SHP77 (cell line): ENCODE measurements around the gene ADIPOR2.

Experiments
- DNase-seq, 2 experiments: peaks; one replicate each; lab custom pipeline; 2025; lab: John Stamatoyannopoulos, UW

ADIPOR2 gene

DNA sequence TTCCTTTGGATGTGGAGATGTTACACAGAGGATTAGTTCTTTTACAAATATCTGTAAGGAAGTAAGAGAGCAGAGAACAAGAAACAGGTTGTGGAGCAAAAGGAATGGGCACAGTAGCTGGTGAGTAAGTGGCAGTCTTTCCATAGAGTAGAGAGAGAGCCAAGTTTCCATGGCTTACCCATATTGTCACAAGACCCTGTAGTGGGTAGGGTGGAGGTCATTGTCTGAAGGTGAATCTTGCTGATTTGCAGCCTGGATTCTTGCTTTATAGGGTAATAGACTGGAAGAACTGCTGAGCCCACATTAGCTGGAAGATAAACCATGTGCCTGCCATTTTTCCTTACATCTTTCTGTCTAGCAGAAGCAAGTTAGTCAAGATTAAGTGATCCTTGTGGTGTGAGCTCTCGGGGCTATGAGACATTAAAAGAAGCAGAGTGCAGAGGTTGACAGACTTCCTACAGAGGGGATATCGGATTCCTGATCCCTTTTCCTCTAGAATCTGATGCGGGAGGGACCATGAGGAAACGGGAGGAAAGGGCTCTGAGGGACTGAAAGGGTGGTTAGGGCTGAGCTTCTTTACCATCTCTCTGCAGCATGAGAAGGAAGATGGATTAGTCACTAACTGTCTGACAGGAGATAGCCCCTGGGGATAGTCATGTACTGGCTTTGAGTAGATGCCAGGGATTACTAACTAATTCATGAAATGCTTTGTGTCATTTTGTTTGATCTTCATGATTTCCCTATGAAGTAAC is 85.5 kb downstream of the ADIPOR2 start:
- DNase-seq, result no peak

GRCh38 chr12:1777798-1778197 is 86.9 kb downstream of the ADIPOR2 start:
- no peak for DNase-seq

- DNase-seq, result no peak
Observed at GRCh38 chr12:1778911-1779310, 88.0 kb downstream of the ADIPOR2 start.

DNA sequence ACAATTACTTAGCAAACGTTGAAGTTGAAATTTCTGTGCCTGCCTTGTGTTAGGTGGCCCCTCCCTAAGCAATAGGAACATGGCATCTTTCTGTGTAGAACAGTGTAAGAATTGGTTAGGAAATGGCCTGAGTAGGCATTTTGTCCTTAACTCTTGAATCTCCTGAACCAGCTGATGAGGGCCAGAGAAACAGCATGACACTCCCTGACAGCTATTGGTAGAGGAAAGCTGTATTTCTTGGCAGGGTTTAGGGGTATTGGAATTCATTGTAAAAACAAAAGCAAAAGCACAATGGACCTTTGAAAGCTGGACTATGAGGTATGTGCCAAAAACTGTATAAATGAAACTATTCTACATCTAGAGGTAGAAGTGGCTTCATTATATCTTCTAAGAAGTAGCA is 88.9 kb downstream of the ADIPOR2 start:
- no peak for DNase-seq

DNA sequence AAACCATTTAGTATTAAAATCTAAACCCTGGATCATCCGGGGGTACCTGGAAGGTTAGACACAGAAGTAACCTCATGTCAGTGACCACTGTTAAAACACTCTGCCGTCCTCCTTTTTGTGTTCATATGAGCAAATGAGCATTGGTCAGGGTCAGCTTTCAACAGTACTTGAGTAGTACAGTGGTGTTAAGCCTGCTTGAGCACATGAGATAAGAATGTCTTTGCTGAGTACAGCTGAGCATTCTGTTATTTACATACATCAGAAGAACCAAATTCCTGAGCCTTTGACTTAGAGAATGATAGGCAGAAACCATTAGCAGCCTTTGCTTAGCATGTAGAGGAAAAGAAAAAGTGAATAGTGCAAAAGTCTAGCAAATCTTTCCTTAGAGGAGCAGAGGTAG is 90.9 kb downstream of the ADIPOR2 start:
- DNase-seq, result no peak

DNA sequence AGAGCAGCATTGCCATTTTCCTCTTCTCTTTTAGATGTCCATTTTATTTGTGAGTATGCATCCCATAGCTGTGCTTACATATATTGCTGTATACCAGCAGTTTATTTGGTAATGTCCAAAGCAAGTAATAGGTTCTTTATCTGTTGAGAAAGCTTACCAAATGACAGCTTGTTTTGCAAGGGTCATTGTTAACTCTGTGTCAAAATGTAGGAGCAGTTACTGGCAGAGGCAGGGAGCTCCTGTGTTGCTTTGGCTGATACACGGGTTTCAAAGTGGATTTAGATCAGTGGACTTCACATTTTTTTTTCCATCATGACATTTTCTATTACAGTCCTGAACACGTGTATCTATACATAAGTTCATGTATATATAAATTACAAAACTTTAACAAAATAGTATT is 91.3 kb downstream of the ADIPOR2 start:
- DNase-seq, result no peak

GRCh38 chr12:1787714-1788113 is 96.8 kb downstream of the ADIPOR2 start:
- DNase-seq, result no peak

GRCh38 chr12:1790444-1790843 is 99.6 kb downstream of the ADIPOR2 start:
- DNase-seq, result no peak

DNA sequence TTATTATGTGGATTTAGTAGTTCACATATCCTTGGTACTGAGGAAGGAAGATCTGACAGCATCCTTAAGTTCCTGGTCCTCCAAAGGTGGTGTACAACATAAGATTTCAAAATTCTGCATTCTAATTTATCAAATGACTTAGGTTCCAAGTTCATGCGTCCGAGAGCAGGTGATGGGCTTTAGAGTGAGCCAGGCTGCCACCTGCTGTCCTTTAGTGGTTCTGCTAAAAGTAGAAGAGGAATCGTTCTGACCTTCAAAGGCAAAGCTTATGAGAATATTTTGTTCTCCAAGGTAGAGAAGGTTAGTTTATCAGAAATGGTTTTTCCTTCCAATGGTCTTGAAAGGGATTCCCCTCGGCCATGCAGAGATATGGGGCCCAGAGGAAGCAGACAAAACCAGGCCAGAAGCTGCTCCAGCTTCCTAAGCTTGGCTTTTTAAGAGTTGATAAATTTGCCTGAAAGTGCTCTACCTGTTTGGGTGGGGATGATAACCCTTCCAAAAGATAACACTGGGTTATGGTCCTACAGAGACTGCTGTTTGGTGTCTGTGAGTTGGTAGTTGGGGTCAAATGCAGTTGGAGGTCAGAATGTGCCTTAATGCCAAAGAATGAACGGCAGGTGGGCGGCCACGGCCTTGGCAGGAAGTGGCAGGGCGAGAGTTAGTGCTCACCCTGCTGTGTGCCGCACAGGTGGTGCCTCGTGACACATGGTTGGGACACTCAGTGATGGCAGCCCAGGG is 100.4 kb downstream of the ADIPOR2 start:
- peak; percentile 1 to 25 for DNase-seq

DNA sequence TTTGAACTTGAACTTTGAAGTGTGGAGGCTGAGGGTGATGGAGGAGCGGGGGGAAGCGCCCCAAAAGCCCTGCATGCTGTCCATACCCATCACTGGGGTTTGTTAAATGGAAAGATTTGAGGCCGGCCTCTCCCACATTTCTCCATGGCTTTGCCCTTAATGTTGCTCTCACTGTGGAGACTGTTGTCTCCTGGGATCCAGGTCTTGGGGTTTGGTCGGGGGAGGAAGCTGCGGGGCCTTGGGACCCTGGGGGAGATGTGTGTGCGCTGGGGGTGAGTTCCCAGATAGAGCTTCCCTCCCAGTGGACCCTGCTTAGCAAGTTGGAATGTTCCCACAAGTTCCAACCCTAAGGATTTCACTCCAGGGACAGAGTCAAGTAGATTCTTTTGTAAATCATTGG is 101.5 kb downstream of the ADIPOR2 start:
- no peak for DNase-seq

DNA sequence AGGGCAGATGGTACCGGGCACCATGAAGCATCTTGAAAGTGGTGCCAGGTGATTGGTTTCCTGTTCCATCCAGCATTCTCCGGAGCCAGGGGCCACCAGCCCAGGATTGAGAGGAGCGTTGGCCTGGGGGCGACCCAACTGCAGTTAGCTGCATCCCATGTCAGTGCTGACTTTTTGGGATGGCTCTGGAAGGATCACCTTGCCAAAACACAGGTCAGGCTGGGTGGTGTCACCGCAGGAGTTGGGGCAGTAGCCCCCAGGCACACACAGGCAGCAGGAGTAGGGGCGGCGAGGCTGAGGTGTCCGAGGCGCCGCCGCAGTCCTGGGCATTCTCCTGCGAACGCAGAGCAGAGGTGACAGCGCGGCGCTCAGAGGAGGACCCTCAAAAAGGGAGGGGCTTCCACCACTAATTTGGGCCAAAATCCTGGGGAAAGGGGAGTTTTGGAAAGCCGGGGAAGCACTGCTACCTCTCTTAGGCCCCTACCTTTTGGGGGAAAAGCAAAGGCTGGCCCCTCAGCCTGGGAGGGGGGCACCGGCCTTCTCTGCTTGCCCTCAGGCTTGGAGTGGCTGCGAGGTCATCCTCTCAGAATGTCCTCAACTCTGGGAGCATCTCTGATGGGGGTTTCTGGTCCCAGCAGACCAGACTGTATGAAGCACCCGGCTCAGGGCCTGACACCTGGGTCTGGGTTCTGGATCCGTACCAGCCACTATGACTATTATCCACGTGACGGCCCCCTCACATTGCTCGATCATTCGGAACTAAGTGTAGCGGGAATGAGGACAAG is 102.7 kb downstream of the ADIPOR2 start:
- no peak for DNase-seq

- no peak for DNase-seq
Observed at GRCh38 chr12:1794440-1795090, 103.7 kb downstream of the ADIPOR2 start.

DNA sequence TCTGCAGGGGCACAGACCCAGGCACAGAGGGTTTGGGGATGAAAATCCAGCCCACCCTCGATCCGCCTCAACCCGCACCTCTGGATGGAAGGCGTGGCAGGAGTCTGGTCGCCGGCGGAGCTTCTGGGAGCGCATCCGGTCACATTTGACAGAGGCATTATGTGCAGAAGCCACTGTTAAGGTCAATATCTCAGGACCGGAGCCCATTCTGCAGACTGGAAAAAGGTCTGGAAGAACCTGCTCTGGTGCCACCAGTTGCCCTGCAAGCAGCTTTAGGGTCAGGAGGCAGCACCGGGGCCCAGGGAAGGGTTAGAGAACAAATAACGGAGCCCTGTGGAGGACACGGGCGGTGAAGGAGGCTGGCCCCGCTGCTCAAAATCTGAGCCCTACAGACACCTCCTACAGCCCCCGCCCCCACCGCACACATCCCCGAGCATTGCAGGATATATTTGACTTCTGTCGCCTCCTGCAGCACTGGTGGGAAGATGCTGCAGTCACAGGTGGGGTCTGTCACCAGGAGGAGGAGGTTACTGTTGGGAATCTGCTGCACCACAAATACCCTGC is 104.4 kb downstream of the ADIPOR2 start:
- no peak for DNase-seq

GRCh38 chr12:1795785-1796514 is 105.1 kb downstream of the ADIPOR2 start:
- peak; percentile 21 to 47 for DNase-seq

GRCh38 chr12:1796515-1797010 is 105.7 kb downstream of the ADIPOR2 start:
- no peak for DNase-seq

DNA sequence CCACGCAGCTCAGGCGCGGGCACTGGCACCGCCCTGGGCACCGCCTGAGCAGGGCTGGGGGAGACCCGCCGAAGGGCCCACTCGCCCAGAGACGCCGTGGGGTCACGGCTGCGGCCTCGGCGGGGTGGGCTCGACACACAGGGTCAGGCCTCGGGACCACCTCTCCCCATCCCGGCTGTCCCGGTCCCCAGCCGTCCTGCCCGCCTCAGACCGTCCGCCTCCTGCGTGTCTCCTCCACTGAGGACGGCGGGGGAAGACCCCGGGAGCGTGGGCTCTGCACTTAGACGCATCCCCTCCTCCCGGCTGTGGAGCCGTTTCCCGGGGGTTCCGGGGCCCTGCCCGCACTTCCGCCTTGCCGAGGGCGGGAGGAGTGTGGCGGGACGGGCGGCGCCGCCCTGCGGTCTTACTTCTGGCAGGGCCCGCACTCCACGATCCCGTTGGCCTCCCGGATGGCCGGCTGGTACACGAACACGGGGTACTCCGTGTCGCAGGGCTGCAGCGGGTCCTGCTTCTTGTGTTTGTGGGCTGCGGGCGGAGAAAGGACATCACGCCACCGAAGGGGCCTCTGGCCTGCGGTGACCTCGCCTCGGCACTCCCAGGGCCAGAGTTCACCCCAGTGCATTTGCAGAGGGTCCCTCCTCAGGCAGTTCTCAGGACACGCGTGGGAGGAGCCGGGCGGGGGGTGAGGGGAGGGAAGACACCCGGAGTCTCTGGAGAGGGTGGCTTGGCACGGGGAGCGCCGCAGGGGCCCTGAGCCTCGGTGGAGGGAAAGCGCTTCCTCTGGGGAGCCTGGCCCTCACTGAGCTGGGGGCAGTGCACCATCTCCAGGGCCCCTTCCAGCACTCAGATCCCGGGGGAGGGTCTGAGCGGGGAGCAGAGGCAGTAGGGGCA is 106.4 kb downstream of the ADIPOR2 start:
- DNase-seq, result no peak

GRCh38 chr12:1797991-1798640 is 107.2 kb downstream of the ADIPOR2 start:
- DNase-seq, result no peak

- no peak for DNase-seq
Observed at GRCh38 chr12:1798641-1799020, 107.8 kb downstream of the ADIPOR2 start.

DNA sequence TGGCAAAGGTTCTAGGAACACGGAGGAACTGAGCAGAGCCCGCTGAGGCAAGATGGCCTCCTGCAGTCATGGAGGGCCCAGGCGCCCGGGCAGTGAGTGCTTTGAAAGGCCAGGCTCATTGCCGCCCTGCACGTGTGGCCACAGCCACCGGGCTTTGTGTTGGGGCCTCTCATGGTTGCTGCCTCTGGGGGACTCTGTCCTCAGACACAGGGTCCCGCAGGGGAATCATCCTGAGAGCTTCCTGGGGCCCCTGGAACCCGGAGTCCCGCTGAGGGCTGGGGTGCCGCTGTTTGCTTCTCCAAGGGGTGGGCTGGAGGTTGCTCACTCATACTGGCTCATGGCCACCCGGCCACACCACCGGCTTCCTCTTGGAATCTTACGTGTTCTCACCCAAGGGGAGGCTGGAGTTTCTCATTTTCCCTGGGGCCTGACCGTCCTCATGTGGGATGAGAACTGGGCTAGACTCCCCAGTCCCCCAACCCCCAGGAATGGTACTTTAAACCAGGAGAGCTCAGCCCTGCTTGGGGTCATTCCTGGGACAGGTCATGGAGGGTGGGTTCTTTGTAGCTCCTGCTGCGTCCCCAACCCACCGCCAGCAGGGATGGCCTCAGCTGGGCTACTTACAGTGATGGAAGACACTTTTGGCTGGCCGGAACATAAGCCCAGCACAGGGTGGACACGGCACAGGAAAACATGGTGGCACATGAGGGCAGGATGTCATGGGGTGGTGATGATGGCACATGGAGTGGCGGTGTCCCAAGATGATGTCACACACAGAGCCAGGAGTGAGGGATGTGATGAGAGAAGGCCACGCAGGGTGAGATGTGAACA is 108.4 kb downstream of the ADIPOR2 start:
- no peak for DNase-seq
